CD4-positive, alpha-beta T cell (primary cell): ENCODE measurements around the gene RUNX2. TPM values are rescaled to one million over a fixed set of nuclear protein-coding genes. Genes with fewer than 3 reads are reported as not detected.

Source experiments
- ATAC-seq: fragments of 200-7000 bp; cut with Tn5 transposase; one replicate; pipeline ENCODE4 v1.10.0; 2022; ENCODE audit warnings: mild to moderate bottlenecking; ENCODE audit not compliant: poor library complexity
- CTCF ChIA-PET: fragments of 350-600 bp; sonication (Branson Sonifier 250); formaldehyde crosslinking; loops from one replicate; lab custom pipeline; 2021; ENCODE audit warnings: antibody characterized with exemption, inconsistent platforms; lab: Charles Lee
- POLR2A ChIA-PET: fragments of 350-600 bp; sonication (Branson Sonifier 250); formaldehyde crosslinking; loops from one replicate; lab custom pipeline; 2021; ENCODE audit warnings: antibody characterized with exemption, inconsistent platforms; lab: Charles Lee
- DNase-seq, 14 experiments: peaks; one replicate each; pipeline ENCODE4 v3.0.0-alpha.2; 2013 to 2020; ENCODE audit warnings: mixed read lengths in 2 of 14
- H3K27ac ChIP-seq, 2 donors: one replicate each; pipeline versions ENCODE4 v1.5.1 to v1.7.0; 2013; ENCODE audit warnings: low read length in 2 of 2, low read depth in 1 of 2, mild to moderate bottlenecking in 1 of 2
- H3K27me3 ChIP-seq, 2 experiments: 1 replicate in 1 of 2; 2 replicates in 1 of 2; pipeline versions ENCODE4 v1.6.1 to v1.7.0; 2013; ENCODE audit warnings: low read length in 2 of 2, control low read depth in 1 of 2, mild to moderate bottlenecking in 1 of 2, moderate library complexity in 1 of 2; ENCODE audit not compliant: insufficient read depth in 2 of 2, control insufficient read depth in 1 of 2
- H3K36me3 ChIP-seq: one replicate; pipeline ENCODE4 v1.6.1; 2013; ENCODE audit warnings: low read length, control low read depth; ENCODE audit not compliant: insufficient read depth
- H3K4me1 ChIP-seq: one replicate; pipeline ENCODE4 v1.6.1; 2013; ENCODE audit warnings: low read length, control low read depth; ENCODE audit not compliant: insufficient read depth
- H3K4me3 ChIP-seq: one replicate; pipeline ENCODE4 v1.5.1; 2013; ENCODE audit warnings: mild to moderate bottlenecking, low read length, moderate library complexity
- H3K9me3 ChIP-seq, 2 experiments: 1 replicate in 1 of 2; 2 replicates in 1 of 2; pipeline versions ENCODE4 v1.6.1 to v1.7.0; 2013; ENCODE audit warnings: low read length in 2 of 2, mild to moderate bottlenecking in 2 of 2, control low read depth in 1 of 2, moderate library complexity in 1 of 2; ENCODE audit not compliant: control insufficient read depth in 1 of 2, insufficient read depth in 1 of 2
- H3K27ac Mint-ChIP-seq: one replicate; pipeline ENCODE4 v1.8.0; 2020; ENCODE audit warnings: mixed read lengths
- H3K27me3 Mint-ChIP-seq: one replicate; pipeline ENCODE4 v1.8.0; 2021; ENCODE audit warnings: mixed read lengths
- H3K36me3 Mint-ChIP-seq: one replicate; pipeline ENCODE4 v1.8.0; 2021; ENCODE audit warnings: low read depth, mixed read lengths
- H3K4me1 Mint-ChIP-seq: one replicate; pipeline ENCODE4 v1.8.0; 2021; ENCODE audit warnings: low read depth, mixed read lengths
- H3K4me3 Mint-ChIP-seq: one replicate; pipeline ENCODE4 v1.8.0; 2020; ENCODE audit warnings: mild to moderate bottlenecking, mixed read lengths
- H3K9me3 Mint-ChIP-seq: one replicate; pipeline ENCODE4 v1.8.0; 2020; ENCODE audit warnings: mixed read lengths
- intact Hi-C, 2 experiments: fragments of 100-400 bp; cut with DNase I in 1 of 2; cut with micrococcal nuclease in 1 of 2; formaldehyde crosslinking; loops; one replicate each; pipeline versions ENCODE4 v1.15.1 to v1.9.0; 2023 to 2025; cut with DNase I, micrococcal nuclease
- total RNA-seq, 174 experiments: library from RNA in 2 of 174; stranded (reverse) in 2 of 174; gene quantifications; one replicate each; pipeline ENCODE4 v1.2.3 and lab custom pipeline; 2021 to 2026
- TF ChIP-seq, protein P1 (sequence below): fragments of 200-600 bp; IDR thresholded peaks from one replicate; pipeline ENCODE4 v1.8.0; 2022; ENCODE audit warnings: antibody characterized with exemption, mild to moderate bottlenecking

The RUNX2 gene
- total RNA-seq, 2 experiments from 2014 or later = 17.5 to 18.0 TPM

DNA sequence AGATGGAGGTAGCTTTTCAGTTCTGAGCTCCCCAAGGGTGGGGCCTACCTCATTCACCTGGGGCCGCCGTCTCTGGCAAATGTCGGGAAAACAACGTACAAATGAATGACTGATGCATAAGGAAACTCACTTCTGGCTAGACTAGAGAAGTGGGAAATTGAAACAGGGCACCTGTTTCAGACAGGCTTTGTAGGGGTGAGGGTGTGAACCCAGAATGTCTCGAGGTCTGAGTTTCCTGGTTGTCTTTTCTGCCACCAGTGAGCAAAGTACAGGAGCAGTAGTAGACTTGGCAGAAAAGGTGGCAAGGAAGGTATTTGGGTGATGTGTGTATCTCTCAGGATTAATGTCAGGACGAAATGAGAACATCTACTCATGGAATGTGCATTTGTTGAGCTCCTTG, 379.0 kb downstream of the RUNX2 start:
- no peak overlapping the region for H3K4me3 ChIP-seq
- ChIA-PET POLR2A (interaction anchor here (1.0 kb wide), 1 partner anchor 286 kb away, joined by 4 read pairs; no protein-coding TSS in a partner anchor), CTCF (interaction anchor here (1.4 kb wide), 1 partner anchor 12 kb away, joined by 3 read pairs; no protein-coding TSS in a partner anchor)
- TF ChIP-seq, protein P1, sequence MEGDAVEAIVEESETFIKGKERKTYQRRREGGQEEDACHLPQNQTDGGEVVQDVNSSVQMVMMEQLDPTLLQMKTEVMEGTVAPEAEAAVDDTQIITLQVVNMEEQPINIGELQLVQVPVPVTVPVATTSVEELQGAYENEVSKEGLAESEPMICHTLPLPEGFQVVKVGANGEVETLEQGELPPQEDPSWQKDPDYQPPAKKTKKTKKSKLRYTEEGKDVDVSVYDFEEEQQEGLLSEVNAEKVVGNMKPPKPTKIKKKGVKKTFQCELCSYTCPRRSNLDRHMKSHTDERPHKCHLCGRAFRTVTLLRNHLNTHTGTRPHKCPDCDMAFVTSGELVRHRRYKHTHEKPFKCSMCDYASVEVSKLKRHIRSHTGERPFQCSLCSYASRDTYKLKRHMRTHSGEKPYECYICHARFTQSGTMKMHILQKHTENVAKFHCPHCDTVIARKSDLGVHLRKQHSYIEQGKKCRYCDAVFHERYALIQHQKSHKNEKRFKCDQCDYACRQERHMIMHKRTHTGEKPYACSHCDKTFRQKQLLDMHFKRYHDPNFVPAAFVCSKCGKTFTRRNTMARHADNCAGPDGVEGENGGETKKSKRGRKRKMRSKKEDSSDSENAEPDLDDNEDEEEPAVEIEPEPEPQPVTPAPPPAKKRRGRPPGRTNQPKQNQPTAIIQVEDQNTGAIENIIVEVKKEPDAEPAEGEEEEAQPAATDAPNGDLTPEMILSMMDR = no peak
- H3K27ac ChIP-seq = no peak overlapping the region
- H3K4me1 Mint-ChIP-seq = peaks cover 7% of the 10 kb centered on the region
- H3K27ac Mint-ChIP-seq = no peak overlapping the region
- no peaks in the 10 kb centered on the region for H3K9me3 Mint-ChIP-seq
- H3K27me3 ChIP-seq = no peaks in the 10 kb centered on the region
- H3K4me1 ChIP-seq = peaks cover 17% of the 10 kb centered on the region
- ATAC-seq = no peak
- H3K36me3 Mint-ChIP-seq = no peaks in the 10 kb centered on the region
- H3K9me3 ChIP-seq = no peaks in the 10 kb centered on the region
- no peak overlapping the region for H3K4me3 Mint-ChIP-seq
- H3K36me3 ChIP-seq = no peaks in the 10 kb centered on the region
- DNase-seq = no peak
- no peaks in the 10 kb centered on the region for H3K27me3 Mint-ChIP-seq
- intact Hi-C loops = no loop called here

DNA sequence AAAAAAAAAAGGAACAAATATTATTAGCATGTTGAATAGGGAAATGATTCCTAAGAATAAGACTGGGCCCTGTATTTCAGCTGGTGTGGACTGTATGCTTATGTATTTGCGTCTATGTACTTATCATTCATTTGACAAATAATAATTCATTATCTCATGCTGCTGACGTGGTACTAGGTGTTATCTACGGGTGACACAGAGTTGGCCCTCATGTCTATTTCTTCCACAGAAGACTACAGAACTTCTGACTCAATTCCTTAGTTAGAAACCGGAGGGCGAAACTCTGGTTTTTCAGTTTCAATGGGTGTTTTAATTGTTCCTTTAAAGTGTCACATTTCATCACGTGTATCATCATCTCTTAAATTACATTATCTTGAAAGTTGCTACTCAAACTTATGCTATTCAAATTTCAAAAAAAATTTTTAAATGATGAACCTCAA, 381.7 kb downstream of the RUNX2 start:
- H3K4me3 ChIP-seq = no peak overlapping the region

DNA sequence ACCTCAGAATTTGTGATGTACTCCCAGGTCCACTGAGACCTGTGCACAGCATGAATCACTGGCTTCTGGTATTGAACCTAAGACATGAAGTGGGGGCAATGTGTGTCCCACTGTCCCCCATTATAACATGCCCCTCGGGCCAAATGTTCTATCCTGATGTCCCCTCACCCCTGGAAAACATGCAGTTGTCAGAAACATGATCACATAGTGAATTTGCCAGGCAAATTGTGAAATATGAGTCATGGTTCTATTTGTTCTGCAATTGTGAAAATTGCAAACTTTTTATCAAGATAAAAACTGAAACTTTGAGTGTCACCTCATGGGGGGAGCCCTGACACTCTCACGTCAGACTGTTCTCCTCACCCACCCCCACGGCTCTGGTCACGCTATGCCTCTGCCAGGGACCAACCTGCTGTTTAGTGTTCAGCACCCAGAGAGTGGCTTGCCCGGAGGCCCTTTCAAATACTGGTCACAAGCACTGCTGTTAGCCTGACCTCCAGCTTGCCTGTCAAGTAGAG, 382.2 kb downstream of the RUNX2 start:
- Histone ChIP-seq H3K4me3 (no peak overlapping the region), H3K27me3 (no peaks in the 10 kb centered on the region), H3K9me3 (no peaks in the 10 kb centered on the region), H3K4me1 (peaks cover 32% of the 10 kb centered on the region), H3K36me3 (no peaks in the 10 kb centered on the region), H3K27ac (no peak overlapping the region)
- TF ChIP-seq, protein P1 = no peak
- no peak for ATAC-seq
- Mint-ChIP-seq H3K4me3 (no peak overlapping the region), H3K27ac (no peak overlapping the region), H3K9me3 (no peaks in the 10 kb centered on the region), H3K36me3 (no peaks in the 10 kb centered on the region), H3K27me3 (peaks cover 5% of the 10 kb centered on the region), H3K4me1 (peaks cover 22% of the 10 kb centered on the region)
- intact Hi-C loops = loop anchor here (5.0 to 10.0 kb wide), 3 partner anchors 288 to 856 kb away; no protein-coding TSS in a partner anchor
- CTCF ChIA-PET = no interaction called here
- POLR2A ChIA-PET = no interaction called here
- peak in 4 of 14 experiments; percentile 2 to 73 (median 59) for DNase-seq

More for the DNA sequence above, 381.7 kb downstream of the RUNX2 start:
- CTCF ChIA-PET = no interaction called here
- peaks cover 28% of the 10 kb centered on the region for H3K4me1 ChIP-seq
- intact Hi-C loops = loop anchor here (5.0 to 10.0 kb wide), 3 partner anchors 288 to 855 kb away; no protein-coding TSS in a partner anchor
- H3K27me3 ChIP-seq = no peaks in the 10 kb centered on the region
- no peak overlapping the region for H3K4me3 Mint-ChIP-seq
- no peaks in the 10 kb centered on the region for H3K9me3 ChIP-seq
- TF ChIP-seq, protein P1 = no peak
- no peaks in the 10 kb centered on the region for H3K9me3 Mint-ChIP-seq
- H3K36me3 ChIP-seq = no peaks in the 10 kb centered on the region
- ATAC-seq (no peak), DNase-seq (peak in 2 of 14 experiments; percentile 20 to 38)
- H3K27ac ChIP-seq = no peak overlapping the region
- peaks cover 17% of the 10 kb centered on the region for H3K4me1 Mint-ChIP-seq
- peaks cover 4% of the 10 kb centered on the region for H3K27me3 Mint-ChIP-seq
- H3K27ac Mint-ChIP-seq = no peak overlapping the region
- POLR2A ChIA-PET = no interaction called here
- H3K36me3 Mint-ChIP-seq = no peaks in the 10 kb centered on the region
